GM12891 (cell line): ENCODE results near the gene ARID3C.

Source experiments
- DNase-seq: peaks from one replicate; pipeline ENCODE4 v3.0.0; 2011; ENCODE audit warnings: low spot score; ENCODE audit not compliant: insufficient read length
- FAIRE-seq: peaks from 2 replicates; lab custom pipeline; 2011; peaks lifted over from hg19 to GRCh38; lab: Jason Lieb, UNC
- PAX5 ChIP-seq: IDR thresholded peaks from 2 replicates; pipeline ENCODE4 v1.6.1; 2011; ENCODE audit warnings: low read length, moderate library complexity, mild to moderate bottlenecking; ENCODE audit not compliant: insufficient read depth, severe bottlenecking
- POLR2A ChIP-seq: IDR thresholded peaks from 2 replicates; pipeline ENCODE4 v1.6.1; 2011; ENCODE audit warnings: low read depth, low read length, control low read depth
- POLR2AphosphoS5 ChIP-seq: IDR thresholded peaks from 2 replicates; pipeline ENCODE4 v1.6.1; 2011; ENCODE audit warnings: low read depth, low read length, control low read depth
- POU2F2 ChIP-seq: IDR thresholded peaks from 2 replicates; pipeline ENCODE4 v1.6.1; 2011; ENCODE audit warnings: low read depth, mild to moderate bottlenecking, control low read depth, low read length, moderate library complexity
- SPI1 ChIP-seq: IDR thresholded peaks from 2 replicates; pipeline ENCODE4 v1.6.1; 2011; ENCODE audit warnings: low read depth, low read length, control low read depth
- TAF1 ChIP-seq: IDR thresholded peaks from 2 replicates; pipeline ENCODE4 v1.6.1; 2011; ENCODE audit warnings: low read depth, low read length, control low read depth

The ARID3C gene

GRCh38 chr9:34611811-34612787 lies 16.8 kb downstream of the ARID3C start, which contains the start of gene RPP25L:
TSS of gene RPP25L (minus strand) at chr9:34612097. CDS start at chr9:34611296, 801 bp downstream.
- FAIRE-seq: peak; percentile 93
- TF ChIP-seq POLR2AphosphoS5: peak; percentile 77
- peak; percentile 31; the same call in 1 of the 2 replicates for TF ChIP-seq POU2F2
- TF ChIP-seq TAF1: peak; percentile 71; the same call in 1 of the 2 replicates
- peak; percentile 73 for TF ChIP-seq POLR2A
- TF ChIP-seq PAX5: no peak

GRCh38 chr9:34611251-34611810 lies 17.5 kb downstream of the ARID3C start:
- FAIRE-seq (no peak), DNase-seq (no peak)
- no peak for TF ChIP-seq POLR2AphosphoS5
- 0 out of 2 replicates have a peak, but pooled peaks have one; percentile 29 for TF ChIP-seq TAF1
- TF ChIP-seq POLR2A: no peak

More at GRCh38 chr9:34611811-34612787, 16.8 kb downstream of the ARID3C start, which contains the start of gene RPP25L:
- peak; percentile 91 for DNase-seq

- FAIRE-seq (no peak), DNase-seq (no peak)
- TF ChIP-seq POLR2A (no peak), PAX5 (no peak), POU2F2 (no peak), TAF1 (no peak)
Observed at GRCh38 chr9:34610434-34611206, 18.2 kb downstream of the ARID3C start.

GRCh38 chr9:34607331-34607730 lies 21.5 kb downstream of the ARID3C start:
- TF ChIP-seq POU2F2 (no peak), PAX5 (no peak), POLR2AphosphoS5 (no peak)
- DNase-seq (no peak), FAIRE-seq (no peak)

GRCh38 chr9:34606905-34607304 lies 22.0 kb downstream of the ARID3C start:
- FAIRE-seq (no peak), DNase-seq (no peak)
- TF ChIP-seq TAF1 (no peak), PAX5 (no peak), POLR2A (no peak), POU2F2 (no peak), POLR2AphosphoS5 (no peak), SPI1 (no peak)

GRCh38 chr9:34606190-34606589 lies 22.7 kb downstream of the ARID3C start:
- DNase-seq (no peak), FAIRE-seq (no peak)
- TF ChIP-seq SPI1 (no peak), POLR2A (no peak), POLR2AphosphoS5 (no peak), PAX5 (no peak), POU2F2 (no peak), TAF1 (no peak)

GRCh38 chr9:34603610-34604231 lies 25.1 kb downstream of the ARID3C start:
- no peak for DNase-seq
- TF ChIP-seq PAX5: no peak
- no peak for TF ChIP-seq TAF1
- TF ChIP-seq POLR2A: no peak
- TF ChIP-seq POU2F2: no peak
- no peak for TF ChIP-seq SPI1
- TF ChIP-seq POLR2AphosphoS5: no peak
- FAIRE-seq: peak; percentile 97

GRCh38 chr9:34601937-34602573 lies 26.8 kb downstream of the ARID3C start:
- FAIRE-seq (no peak), DNase-seq (no peak)

More at GRCh38 chr9:34601937-34602573, 26.8 kb downstream of the ARID3C start:
- TF ChIP-seq PAX5 (no peak), POU2F2 (no peak), SPI1 (no peak), TAF1 (no peak), POLR2AphosphoS5 (no peak), POLR2A (no peak)
